HepG2 (cell line): ENCODE results near the gene ZNF285. TPM values are rescaled to one million over a fixed set of nuclear protein-coding genes. Genes with fewer than 3 reads are reported as not detected.

Experiments used
- EED ChIP-seq: sonication (generic); formaldehyde crosslinking; IDR thresholded peaks from 2 replicates; pipeline ENCODE4 v1.5.0; 2020; ENCODE audit warnings: mild to moderate bottlenecking, missing genetic modification reagents
- FOXK1 ChIP-seq: sonication (generic); formaldehyde crosslinking; IDR thresholded peaks from 2 replicates; pipeline ENCODE4 v1.4.0; 2020; ENCODE audit warnings: low read depth, missing genetic modification reagents, borderline replicate concordance
- IRF2 ChIP-seq: IDR thresholded peaks from 2 replicates; pipeline ENCODE4 v1.6.1; 2018; ENCODE audit warnings: missing genetic modification reagents, missing compliant biosample characterization
- MZF1 ChIP-seq: sonication (generic); formaldehyde crosslinking; IDR thresholded peaks from 2 replicates; pipeline ENCODE4 v1.8.1; 2023; ENCODE audit warnings: mild to moderate bottlenecking, missing genetic modification reagents, borderline replicate concordance
- NCOA2 ChIP-seq: sonication (generic); formaldehyde crosslinking; IDR thresholded peaks from 2 replicates; pipeline ENCODE4 v1.8.0; 2022; ENCODE audit warnings: inconsistent platforms
- ZKSCAN1 ChIP-seq: fragments of 150-350 bp; IDR thresholded peaks from 2 replicates; pipeline ENCODE4 v1.6.1; 2014; ENCODE audit warnings: low read length
- ZNF317 ChIP-seq: sonication (generic); formaldehyde crosslinking; IDR thresholded peaks from 2 replicates; pipeline ENCODE4 v1.5.0; 2020; ENCODE audit warnings: mild to moderate bottlenecking, missing genetic modification reagents
- ZNF577 ChIP-seq: sonication (generic); formaldehyde crosslinking; IDR thresholded peaks from 2 replicates; pipeline ENCODE4 v1.4.0; 2020; ENCODE audit warnings: mild to moderate bottlenecking, low read depth, missing genetic modification reagents, borderline replicate concordance
- ZNF878 ChIP-seq: sonication (generic); formaldehyde crosslinking; IDR thresholded peaks from 2 replicates; pipeline ENCODE4 v1.8.1; 2023; ENCODE audit warnings: mild to moderate bottlenecking, missing genetic modification reagents, moderate library complexity
- ZNF883 ChIP-seq: sonication (generic); formaldehyde crosslinking; IDR thresholded peaks from 2 replicates; pipeline ENCODE4 v1.5.1; 2020; ENCODE audit warnings: mild to moderate bottlenecking, missing genetic modification reagents; ENCODE audit errors: not compliant biosample characterization
- ZNF891 ChIP-seq: sonication (generic); formaldehyde crosslinking; IDR thresholded peaks from 2 replicates; pipeline ENCODE4 v1.5.0; 2020; ENCODE audit warnings: mild to moderate bottlenecking, missing genetic modification reagents
- polyA plus RNA-seq, 8 experiments: library from polyadenylated mRNA; depleted of rRNA in 3 of 8; stranded (reverse) in 7 of 8; unstranded in 1 of 8; fragments of >200 nt; fragmentation: Illumina TruSeq in 4 of 8; extraction: Trizol in 4 of 8; gene quantifications; 2 replicates each; pipeline versions ENCODE4 v1.2.1 to v1.2.3, GENCODE V29; 2011 to 2016; ENCODE audit warnings: low read depth in 4 of 8, missing spikeins in 1 of 8, mixed read lengths in 1 of 8; ENCODE audit not compliant: insufficient read depth in 1 of 8
- total RNA-seq, 5 experiments: library from RNA; depleted of rRNA; stranded (reverse); fragments of >200 nt; fragmentation: Illumina TruSeq; extraction: Trizol; gene quantifications; 2 replicates each; pipeline ENCODE4 v1.2.3, GENCODE V29; 2016; ENCODE audit warnings: low read depth in 1 of 5
- TF ChIP-seq, protein P1 (sequence below), 2 experiments: sonication (generic) in 1 of 2; formaldehyde crosslinking in 1 of 2; IDR thresholded peaks; 2 replicates each; pipeline versions ENCODE4 v1.6.1 to v1.9.0; 2014 to 2022; ENCODE audit warnings: antibody characterized with exemption in 1 of 2, borderline replicate concordance in 1 of 2, inconsistent platforms in 1 of 2, low read depth in 1 of 2, missing genetic modification reagents in 1 of 2
- TF ChIP-seq, protein P2 (sequence below): sonication (generic); formaldehyde crosslinking; IDR thresholded peaks from 2 replicates; pipeline ENCODE4 v1.5.0; 2020; ENCODE audit warnings: missing genetic modification reagents
- TF ChIP-seq, protein P3 (sequence below): IDR thresholded peaks from 2 replicates; pipeline ENCODE4 v1.6.1; 2016; ENCODE audit warnings: mild to moderate bottlenecking
- TF ChIP-seq, protein P4 (sequence below): sonication (generic); formaldehyde crosslinking; IDR thresholded peaks from 2 replicates; pipeline ENCODE4 v1.8.0; 2023; ENCODE audit warnings: mild to moderate bottlenecking, missing genetic modification reagents
- TF ChIP-seq, protein P5 (sequence below): sonication (generic); formaldehyde crosslinking; IDR thresholded peaks from 2 replicates; pipeline ENCODE4 v1.8.0; 2022; ENCODE audit warnings: missing genetic modification reagents, mild to moderate bottlenecking, borderline replicate concordance

The ZNF285 gene
- total and polyA plus RNA-seq, 2 of the 13 experiments (the other 11 are each of a cell fraction or from before 2014, with no cell fraction given): 0.82 to 1.7 TPM

DNA sequence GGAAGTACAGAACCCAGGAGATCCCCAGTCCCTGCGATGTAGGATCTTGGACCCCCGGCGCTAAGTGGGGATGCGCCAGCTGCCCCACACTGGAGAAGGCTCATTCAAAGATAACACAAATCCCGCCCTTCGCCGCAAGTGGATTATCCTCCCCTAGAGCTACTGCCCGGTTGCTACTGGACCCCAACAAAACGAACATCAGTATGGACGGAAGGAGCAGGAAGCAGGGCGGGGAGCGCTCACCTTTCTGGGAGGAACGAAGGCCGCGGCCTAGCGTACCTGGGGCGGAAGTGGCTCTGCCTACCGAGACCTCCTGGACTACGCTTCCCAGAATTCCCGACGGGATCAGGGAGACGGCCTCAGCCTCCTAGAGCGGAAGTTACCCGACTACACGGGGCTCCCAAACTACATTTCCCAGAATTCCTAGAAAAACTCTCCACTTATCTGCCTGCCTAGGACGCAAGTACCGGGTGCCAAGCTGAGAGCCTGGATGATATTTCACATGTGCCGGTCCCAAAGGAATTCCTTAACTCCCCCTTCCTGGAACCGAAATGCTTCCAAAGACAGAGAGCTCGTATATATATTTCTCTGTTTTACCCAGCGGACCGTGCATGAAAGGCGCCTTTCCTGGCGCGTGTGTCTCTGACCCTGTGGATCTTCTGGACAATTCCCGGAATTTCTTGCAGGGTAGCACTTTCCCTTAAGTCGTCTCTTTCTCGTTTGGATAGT is 44.9 kb downstream of the ZNF285 start, which contains the start of gene ZNF112 (continued):
- TF ChIP-seq, protein P1, sequence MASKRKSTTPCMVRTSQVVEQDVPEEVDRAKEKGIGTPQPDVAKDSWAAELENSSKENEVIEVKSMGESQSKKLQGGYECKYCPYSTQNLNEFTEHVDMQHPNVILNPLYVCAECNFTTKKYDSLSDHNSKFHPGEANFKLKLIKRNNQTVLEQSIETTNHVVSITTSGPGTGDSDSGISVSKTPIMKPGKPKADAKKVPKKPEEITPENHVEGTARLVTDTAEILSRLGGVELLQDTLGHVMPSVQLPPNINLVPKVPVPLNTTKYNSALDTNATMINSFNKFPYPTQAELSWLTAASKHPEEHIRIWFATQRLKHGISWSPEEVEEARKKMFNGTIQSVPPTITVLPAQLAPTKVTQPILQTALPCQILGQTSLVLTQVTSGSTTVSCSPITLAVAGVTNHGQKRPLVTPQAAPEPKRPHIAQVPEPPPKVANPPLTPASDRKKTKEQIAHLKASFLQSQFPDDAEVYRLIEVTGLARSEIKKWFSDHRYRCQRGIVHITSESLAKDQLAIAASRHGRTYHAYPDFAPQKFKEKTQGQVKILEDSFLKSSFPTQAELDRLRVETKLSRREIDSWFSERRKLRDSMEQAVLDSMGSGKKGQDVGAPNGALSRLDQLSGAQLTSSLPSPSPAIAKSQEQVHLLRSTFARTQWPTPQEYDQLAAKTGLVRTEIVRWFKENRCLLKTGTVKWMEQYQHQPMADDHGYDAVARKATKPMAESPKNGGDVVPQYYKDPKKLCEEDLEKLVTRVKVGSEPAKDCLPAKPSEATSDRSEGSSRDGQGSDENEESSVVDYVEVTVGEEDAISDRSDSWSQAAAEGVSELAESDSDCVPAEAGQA (IDR thresholded peaks at IDR 0.05; ENCODE audit: low read depth): 0 out of 2 replicates have a peak, but pooled peaks have one; percentile 18
- TF ChIP-seq, protein P1 (CRISPR knock-in tag; IDR thresholded peaks at IDR 0.05; ENCODE audit: borderline replicate concordance): no peak
- TF ChIP-seq ZNF878 (CRISPR knock-in tag) (no peak), FOXK1 (peak; percentile 60; the same call in 1 of the 2 replicates), ZNF577 (CRISPR knock-in tag) (no peak), ZNF891 (CRISPR knock-in tag) (peak; percentile 64; the same call in 1 of the 2 replicates), EED (CRISPR knock-in tag) (no peak), NCOA2 (CRISPR knock-in tag) (no peak), MZF1 (CRISPR knock-in tag) (no peak), ZNF883 (CRISPR knock-in tag) (peak; percentile 41), ZNF317 (CRISPR knock-in tag) (0 out of 2 replicates have a peak, but pooled peaks have one; percentile 15), IRF2 (CRISPR knock-in tag) (peak; percentile 97), ZKSCAN1 (no peak)
- TF ChIP-seq, protein P2, sequence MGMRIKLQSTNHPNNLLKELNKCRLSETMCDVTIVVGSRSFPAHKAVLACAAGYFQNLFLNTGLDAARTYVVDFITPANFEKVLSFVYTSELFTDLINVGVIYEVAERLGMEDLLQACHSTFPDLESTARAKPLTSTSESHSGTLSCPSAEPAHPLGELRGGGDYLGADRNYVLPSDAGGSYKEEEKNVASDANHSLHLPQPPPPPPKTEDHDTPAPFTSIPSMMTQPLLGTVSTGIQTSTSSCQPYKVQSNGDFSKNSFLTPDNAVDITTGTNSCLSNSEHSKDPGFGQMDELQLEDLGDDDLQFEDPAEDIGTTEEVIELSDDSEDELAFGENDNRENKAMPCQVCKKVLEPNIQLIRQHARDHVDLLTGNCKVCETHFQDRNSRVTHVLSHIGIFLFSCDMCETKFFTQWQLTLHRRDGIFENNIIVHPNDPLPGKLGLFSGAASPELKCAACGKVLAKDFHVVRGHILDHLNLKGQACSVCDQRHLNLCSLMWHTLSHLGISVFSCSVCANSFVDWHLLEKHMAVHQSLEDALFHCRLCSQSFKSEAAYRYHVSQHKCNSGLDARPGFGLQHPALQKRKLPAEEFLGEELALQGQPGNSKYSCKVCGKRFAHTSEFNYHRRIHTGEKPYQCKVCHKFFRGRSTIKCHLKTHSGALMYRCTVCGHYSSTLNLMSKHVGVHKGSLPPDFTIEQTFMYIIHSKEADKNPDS (CRISPR knock-in tag): 0 out of 2 replicates have a peak, but pooled peaks have one; percentile 30
- TF ChIP-seq, protein P3, sequence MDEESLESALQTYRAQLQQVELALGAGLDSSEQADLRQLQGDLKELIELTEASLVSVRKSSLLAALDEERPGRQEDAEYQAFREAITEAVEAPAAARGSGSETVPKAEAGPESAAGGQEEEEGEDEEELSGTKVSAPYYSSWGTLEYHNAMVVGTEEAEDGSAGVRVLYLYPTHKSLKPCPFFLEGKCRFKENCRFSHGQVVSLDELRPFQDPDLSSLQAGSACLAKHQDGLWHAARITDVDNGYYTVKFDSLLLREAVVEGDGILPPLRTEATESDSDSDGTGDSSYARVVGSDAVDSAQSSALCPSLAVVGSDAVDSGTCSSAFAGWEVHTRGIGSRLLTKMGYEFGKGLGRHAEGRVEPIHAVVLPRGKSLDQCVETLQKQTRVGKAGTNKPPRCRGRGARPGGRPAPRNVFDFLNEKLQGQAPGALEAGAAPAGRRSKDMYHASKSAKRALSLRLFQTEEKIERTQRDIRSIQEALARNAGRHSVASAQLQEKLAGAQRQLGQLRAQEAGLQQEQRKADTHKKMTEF (CRISPR knock-in tag): peak; percentile 73; the same call in 1 of the 2 replicates
- TF ChIP-seq, protein P4, sequence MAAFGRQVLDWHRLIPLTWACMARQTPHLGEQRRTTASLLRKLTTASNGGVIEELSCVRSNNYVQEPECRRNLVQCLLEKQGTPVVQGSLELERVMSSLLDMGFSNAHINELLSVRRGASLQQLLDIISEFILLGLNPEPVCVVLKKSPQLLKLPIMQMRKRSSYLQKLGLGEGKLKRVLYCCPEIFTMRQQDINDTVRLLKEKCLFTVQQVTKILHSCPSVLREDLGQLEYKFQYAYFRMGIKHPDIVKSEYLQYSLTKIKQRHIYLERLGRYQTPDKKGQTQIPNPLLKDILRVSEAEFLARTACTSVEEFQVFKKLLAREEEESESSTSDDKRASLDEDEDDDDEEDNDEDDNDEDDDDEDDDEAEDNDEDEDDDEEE (CRISPR knock-in tag): no peak
- TF ChIP-seq, protein P5, sequence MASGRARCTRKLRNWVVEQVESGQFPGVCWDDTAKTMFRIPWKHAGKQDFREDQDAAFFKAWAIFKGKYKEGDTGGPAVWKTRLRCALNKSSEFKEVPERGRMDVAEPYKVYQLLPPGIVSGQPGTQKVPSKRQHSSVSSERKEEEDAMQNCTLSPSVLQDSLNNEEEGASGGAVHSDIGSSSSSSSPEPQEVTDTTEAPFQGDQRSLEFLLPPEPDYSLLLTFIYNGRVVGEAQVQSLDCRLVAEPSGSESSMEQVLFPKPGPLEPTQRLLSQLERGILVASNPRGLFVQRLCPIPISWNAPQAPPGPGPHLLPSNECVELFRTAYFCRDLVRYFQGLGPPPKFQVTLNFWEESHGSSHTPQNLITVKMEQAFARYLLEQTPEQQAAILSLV: 0 out of 2 replicates have a peak, but pooled peaks have one; percentile 33
